Measurements from ENCODE around the gene RAMACL.

GRCh38 chr6:166598441-166599138 is 12.1 kb upstream of the RAMACL start:
- TF ChIP-seq POLR2AphosphoS2 (IDR thresholded peaks at IDR 0.05; ENCODE audit: low read depth, low read length) = no peak
- no peak for TF ChIP-seq CTCF (CRISPR knock-in tag; IDR thresholded peaks at IDR 0.05)
- TF ChIP-seq RXRA (CRISPR knock-in tag; IDR thresholded peaks at IDR 0.05) = no peak
- no peak for TF ChIP-seq CREB1 (IDR thresholded peaks at IDR 0.05)
- no peak for TF ChIP-seq CREB1 (CRISPR knock-in tag; IDR thresholded peaks at IDR 0.05)
- no peak for TF ChIP-seq ZNF850 (CRISPR knock-in tag; conservative IDR thresholded peaks at IDR 0.05)
- TF ChIP-seq ZNF580 (CRISPR knock-in tag; IDR thresholded peaks at IDR 0.05; ENCODE audit: borderline replicate concordance, low read depth) = no peak
- no peak for TF ChIP-seq SNAPC5 (CRISPR knock-in tag; IDR thresholded peaks at IDR 0.05; ENCODE audit: borderline replicate concordance)
- no peak for TF ChIP-seq MEF2D (CRISPR knock-in tag; IDR thresholded peaks at IDR 0.05)
- no peak for TF ChIP-seq TAF1 (CRISPR knock-in tag; IDR thresholded peaks at IDR 0.05)
- TF ChIP-seq ASH2L (IDR thresholded peaks at IDR 0.05; ENCODE audit: insufficient read length, low read depth, low read length) = no peak
- no peak for TF ChIP-seq POLR2AphosphoS5 (IDR thresholded peaks at IDR 0.05; ENCODE audit: low read depth, low read length)
- no peak for TF ChIP-seq BORCS8-MEF2B (CRISPR knock-in tag; IDR thresholded peaks at IDR 0.05)

Measured in HepG2 (cell line).